HT1080 (cell line): ENCODE results near the gene PPP4R3B. TPM values are rescaled to one million over a fixed set of nuclear protein-coding genes. Genes with fewer than 3 reads are reported as not detected.
A peak's percentile ranks its signal among the peaks of the same experiment; 100 is the strongest.
"Not testable (repeated sequence)": the region's sequence is repeated elsewhere in the genome, so short reads cannot be mapped to it uniquely, and the experiment has no call there.

Experiments used
- DNase-seq: peaks from one replicate; pipeline ENCODE4 v3.0.0-alpha.2; 2015; ENCODE audit warnings: low read depth
- total RNA-seq: library from RNA; depleted of rRNA; stranded (reverse); fragments of >200 nt; shearing (Covaris generic); gene quantifications from 2 replicates; pipeline ENCODE4 v1.2.3, GENCODE V29; 2014

The PPP4R3B gene
- total RNA-seq, 1 experiment from 2014 or later = 37.9 TPM

GRCh38 chr2:55596795-55597194 is 20.6 kb downstream of the PPP4R3B start:
- not testable (repeated sequence) for DNase-seq

GRCh38 chr2:55595536-55595935 is 21.9 kb downstream of the PPP4R3B start:
- DNase-seq = no peak

- DNase-seq = no peak
Measured at GRCh38 chr2:55592130-55592529, 25.3 kb downstream of the PPP4R3B start.

- DNase-seq = peak; percentile 91
Measured at GRCh38 chr2:55590810-55591440, 26.5 kb downstream of the PPP4R3B start.

- peak; percentile 76 for DNase-seq
Measured at GRCh38 chr2:55585451-55586080, 31.9 kb downstream of the PPP4R3B start.

- no peak for DNase-seq
Measured at GRCh38 chr2:55581874-55582547, 35.4 kb downstream of the PPP4R3B start.

- no peak for DNase-seq
Measured at GRCh38 chr2:55581435-55581834, 36.0 kb downstream of the PPP4R3B start.

GRCh38 chr2:55569002-55569401 is 48.4 kb downstream of the PPP4R3B start:
- DNase-seq = not testable (repeated sequence)

- no peak for DNase-seq
Measured at GRCh38 chr2:55567298-55567697, 50.1 kb downstream of the PPP4R3B start.

GRCh38 chr2:55565613-55566012 is 51.8 kb downstream of the PPP4R3B start:
- DNase-seq = no peak

- DNase-seq = no peak
Measured at GRCh38 chr2:55560855-55561254, 56.6 kb downstream of the PPP4R3B start.

GRCh38 chr2:55556809-55557208 is 60.6 kb downstream of the PPP4R3B start:
- DNase-seq = no peak

- DNase-seq = no peak
Measured at GRCh38 chr2:55555977-55556376, 61.4 kb downstream of the PPP4R3B start.

GRCh38 chr2:55553321-55553720 is 64.1 kb downstream of the PPP4R3B start:
- DNase-seq = no peak

GRCh38 chr2:55550368-55551102 is 66.9 kb downstream of the PPP4R3B start:
- peak; percentile 68 for DNase-seq

- not testable (repeated sequence) for DNase-seq
Measured at GRCh38 chr2:55547679-55548078, 69.7 kb downstream of the PPP4R3B start.

GRCh38 chr2:55547001-55547400 is 70.4 kb downstream of the PPP4R3B start:
- no peak for DNase-seq

GRCh38 chr2:55530539-55531081 is 86.8 kb downstream of the PPP4R3B start:
- DNase-seq = no peak

- no peak for DNase-seq
Measured at GRCh38 chr2:55526174-55526573, 91.2 kb downstream of the PPP4R3B start.

- no peak for DNase-seq
Measured at GRCh38 chr2:55524884-55525437, 92.5 kb downstream of the PPP4R3B start.
